AG04450 (cell line): ENCODE measurements around the gene CLSTN1. TPM values are rescaled to one million over a fixed set of nuclear protein-coding genes. Genes with fewer than 3 reads are reported as not detected.

Experiments used
- CTCF ChIA-PET: fragments of 300-600, 350-600 bp; formaldehyde crosslinking; extraction: SDS; loops from one replicate; lab custom pipeline; 2022; ENCODE audit warnings: antibody characterized with exemption, inconsistent platforms; lab: Charles Lee
- POLR2A ChIA-PET: fragments of 350-600 bp; formaldehyde crosslinking; extraction: SDS; loops from one replicate; lab custom pipeline; 2021; ENCODE audit warnings: antibody characterized with exemption, inconsistent platforms; lab: Yijun Ruan, JAX
- DNase-seq: peaks from one replicate; pipeline ENCODE4 v3.0.0-alpha.2; 2011; ENCODE audit warnings: low read depth, low spot score
- H3K27ac ChIP-seq: one replicate; pipeline ENCODE4 v1.5.1; 2012; ENCODE audit warnings: low read depth, low read length, control low read depth
- H3K27me3 ChIP-seq: one replicate; pipeline ENCODE4 v1.6.0; 2012; ENCODE audit warnings: low read length; ENCODE audit not compliant: control insufficient read depth, insufficient read depth
- H3K4me3 ChIP-seq: 2 replicates; pipeline ENCODE4 v1.5.1; 2011; ENCODE audit warnings: mild to moderate bottlenecking, low read depth, low read length, control low read depth
- H3K9me3 ChIP-seq: 2 replicates; pipeline ENCODE4 v1.5.1; 2012; ENCODE audit warnings: low read length; ENCODE audit not compliant: control insufficient read depth, insufficient read depth
- polyA plus RNA-seq: library from polyadenylated mRNA; depleted of rRNA; stranded (reverse); fragments of >200 nt; gene quantifications from 2 replicates; pipeline ENCODE4 v1.2.3, GENCODE V29; 2011
- TF ChIP-seq, protein P1 (sequence below): IDR thresholded peaks from 2 replicates; pipeline ENCODE4 v1.5.1; 2011; ENCODE audit warnings: low read depth, low read length, control low read depth, inconsistent platforms

CLSTN1 gene
- polyA plus RNA-seq, 1 experiment, result 35.2 TPM

DNA sequence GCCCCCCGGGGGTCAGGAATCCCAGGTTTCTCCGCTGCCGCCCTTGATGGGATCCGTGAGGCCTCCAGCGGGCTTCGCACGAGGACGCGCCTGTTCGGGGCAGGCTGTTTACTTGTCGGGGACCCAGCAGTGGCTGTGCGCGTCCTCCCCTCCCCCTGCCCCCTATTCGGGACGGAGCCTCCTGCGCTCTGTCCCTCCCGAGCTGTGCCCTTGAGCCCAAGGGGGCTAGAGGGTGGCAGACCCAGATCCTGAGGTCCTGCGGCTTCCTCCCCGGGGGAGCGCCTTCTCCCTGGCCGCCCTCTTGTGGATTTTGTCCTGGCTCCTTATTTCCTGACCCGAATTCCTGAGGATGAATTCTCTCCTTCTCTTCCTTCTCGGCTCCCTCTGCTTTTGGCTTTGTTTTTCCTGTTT, 133.8 kb downstream of the CLSTN1 start:
- Histone ChIP-seq H3K27ac (peak overlapping the region; percentile 11), H3K4me3 (peak overlapping the region; percentile 75), H3K27me3 (no peaks in the 10 kb centered on the region), H3K9me3 (no peaks in the 10 kb centered on the region)
- ChIA-PET CTCF (interaction anchor here (0.6 to 2.6 kb wide), 4 partner anchors 12 to 199 kb away, joined by 3 to 10 read pairs (median 4); no protein-coding TSS in a partner anchor), POLR2A (no interaction called here)
- DNase-seq, result no peak
- TF ChIP-seq, protein P1, sequence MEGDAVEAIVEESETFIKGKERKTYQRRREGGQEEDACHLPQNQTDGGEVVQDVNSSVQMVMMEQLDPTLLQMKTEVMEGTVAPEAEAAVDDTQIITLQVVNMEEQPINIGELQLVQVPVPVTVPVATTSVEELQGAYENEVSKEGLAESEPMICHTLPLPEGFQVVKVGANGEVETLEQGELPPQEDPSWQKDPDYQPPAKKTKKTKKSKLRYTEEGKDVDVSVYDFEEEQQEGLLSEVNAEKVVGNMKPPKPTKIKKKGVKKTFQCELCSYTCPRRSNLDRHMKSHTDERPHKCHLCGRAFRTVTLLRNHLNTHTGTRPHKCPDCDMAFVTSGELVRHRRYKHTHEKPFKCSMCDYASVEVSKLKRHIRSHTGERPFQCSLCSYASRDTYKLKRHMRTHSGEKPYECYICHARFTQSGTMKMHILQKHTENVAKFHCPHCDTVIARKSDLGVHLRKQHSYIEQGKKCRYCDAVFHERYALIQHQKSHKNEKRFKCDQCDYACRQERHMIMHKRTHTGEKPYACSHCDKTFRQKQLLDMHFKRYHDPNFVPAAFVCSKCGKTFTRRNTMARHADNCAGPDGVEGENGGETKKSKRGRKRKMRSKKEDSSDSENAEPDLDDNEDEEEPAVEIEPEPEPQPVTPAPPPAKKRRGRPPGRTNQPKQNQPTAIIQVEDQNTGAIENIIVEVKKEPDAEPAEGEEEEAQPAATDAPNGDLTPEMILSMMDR, result peak; percentile 35

DNA sequence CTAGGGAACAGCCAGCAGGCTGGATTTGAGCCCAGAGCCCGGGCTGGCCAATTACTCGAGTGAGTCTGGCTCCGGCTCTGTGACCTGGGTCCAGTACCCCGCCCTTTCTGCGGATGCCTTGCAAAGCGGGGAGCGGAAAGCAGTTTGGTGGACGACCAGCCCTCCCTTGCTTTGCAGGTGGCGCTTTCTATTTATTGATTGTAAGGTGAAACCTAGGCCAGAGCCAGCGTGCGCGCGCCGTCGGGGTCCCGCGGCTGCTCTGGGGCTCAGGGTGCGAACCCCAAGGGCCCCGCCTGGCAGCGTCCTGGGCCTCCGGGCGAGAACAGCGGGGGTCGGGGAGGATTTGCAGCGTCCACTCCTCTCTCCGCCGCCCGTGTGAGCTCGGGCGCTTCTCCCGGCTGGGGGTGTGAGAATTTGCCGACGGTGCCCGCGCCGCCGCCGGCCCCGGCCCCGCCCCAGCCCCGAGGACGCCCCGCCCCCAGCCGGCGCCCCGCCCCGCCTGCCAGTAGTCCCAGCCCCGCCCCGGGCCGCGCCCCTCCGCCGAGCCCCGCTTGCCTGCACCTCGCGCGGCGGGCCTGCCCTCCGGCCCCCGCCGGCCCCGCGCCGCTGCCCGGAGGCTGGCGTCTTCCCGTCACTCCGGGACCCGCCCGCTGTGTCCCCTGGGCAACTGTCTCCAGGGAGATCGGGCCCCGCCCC, 134.6 kb downstream of the CLSTN1 start:
- Histone ChIP-seq H3K9me3 (no peaks in the 10 kb centered on the region), H3K27ac (peak overlapping the region; percentile 21), H3K4me3 (peak overlapping the region; percentile 75), H3K27me3 (no peaks in the 10 kb centered on the region)
- POLR2A ChIA-PET, result no interaction called here
- CTCF ChIA-PET, result interaction anchor here (0.6 kb wide), 1 partner anchor 514 kb away, joined by 3 read pairs; no protein-coding TSS in a partner anchor
- TF ChIP-seq, protein P1, result no peak
- no peak for DNase-seq

DNA sequence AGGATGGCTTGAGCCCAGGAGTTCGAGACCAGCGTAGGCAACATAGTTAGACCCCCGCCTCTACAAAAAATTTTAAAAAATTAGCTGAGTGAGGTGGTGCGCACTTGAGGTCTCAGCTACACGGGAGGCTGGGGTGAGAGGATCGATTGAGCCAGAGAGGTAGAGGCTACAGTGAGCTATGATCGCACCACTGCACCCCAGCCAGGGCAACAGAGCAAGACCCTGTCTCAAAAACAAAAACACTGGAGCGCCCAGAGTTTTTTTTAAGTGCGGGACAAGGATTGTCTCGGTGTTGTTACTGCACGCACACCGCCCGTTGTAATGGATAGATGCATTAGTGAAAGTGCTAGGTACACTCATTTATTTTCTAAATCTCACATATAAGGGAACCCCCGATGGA, 135.2 kb downstream of the CLSTN1 start:
- Histone ChIP-seq H3K27ac (peak overlapping the region; percentile 81), H3K4me3 (peak overlapping the region; percentile 66), H3K27me3 (no peaks in the 10 kb centered on the region), H3K9me3 (no peaks in the 10 kb centered on the region)
- TF ChIP-seq, protein P1, result no peak
- POLR2A ChIA-PET, result interaction anchor here (2.9 kb wide), 1 partner anchor 17 kb away, joined by 19 read pairs; no protein-coding TSS in a partner anchor
- CTCF ChIA-PET, result interaction anchor here (0.6 kb wide), 1 partner anchor 514 kb away, joined by 3 read pairs; no protein-coding TSS in a partner anchor
- DNase-seq, result no peak

DNA sequence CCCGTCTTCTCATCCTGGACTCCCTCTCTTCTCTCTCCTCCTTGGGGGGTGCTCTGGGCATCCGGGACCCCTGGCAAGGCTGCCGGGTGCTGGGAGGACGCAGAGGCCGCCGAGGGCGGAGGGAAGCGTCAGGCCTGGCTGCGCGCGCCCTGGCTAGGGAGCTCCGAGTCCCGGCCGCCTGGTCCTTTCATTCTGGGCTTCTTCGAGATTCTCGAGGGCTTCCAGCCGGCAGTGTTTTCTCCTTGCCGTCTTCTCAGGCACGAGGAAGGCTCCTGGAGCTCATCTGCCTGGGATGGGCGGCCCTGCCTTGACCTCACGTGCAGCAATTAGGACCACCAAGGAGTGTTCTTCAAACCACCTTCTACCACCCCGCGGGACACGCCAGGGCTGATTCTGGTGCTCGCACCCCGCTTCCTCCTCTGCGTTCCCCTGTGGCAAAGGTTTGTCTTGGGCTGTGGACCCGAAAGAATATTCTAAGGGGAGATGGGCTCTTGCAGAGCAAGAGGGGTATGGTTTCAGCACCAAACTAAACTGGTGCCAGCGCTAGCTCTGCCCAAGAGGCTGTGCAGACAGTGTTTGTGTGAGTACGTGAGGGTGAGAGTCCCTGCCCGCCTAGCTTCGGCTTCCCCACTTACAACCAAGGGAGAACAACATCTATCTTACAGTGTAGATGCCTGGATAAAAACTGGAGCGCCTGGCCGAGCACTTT, 135.7 kb downstream of the CLSTN1 start:
- TF ChIP-seq, protein P1, result 0 out of 2 replicates have a peak, but pooled peaks have one; percentile 2
- no peak for DNase-seq
- Histone ChIP-seq H3K27ac (peak overlapping the region; percentile 81), H3K9me3 (no peaks in the 10 kb centered on the region), H3K4me3 (peak overlapping the region; percentile 66), H3K27me3 (no peaks in the 10 kb centered on the region)
- POLR2A ChIA-PET, result interaction anchor here (0.6 to 2.9 kb wide), 2 partner anchors 16 to 33 kb away, joined by 3 to 19 read pairs; no protein-coding TSS in a partner anchor
- CTCF ChIA-PET, result interaction anchor here (1.0 kb wide), 1 partner anchor 60 kb away, joined by 3 read pairs; no protein-coding TSS in a partner anchor
